Prostate gland (tissue), 2 donors: Measurements from ENCODE around the gene ZKSCAN2.

ENCODE experiments used
- CTCF ChIP-seq, 4 experiments: fragments of 200-600 bp in 2 of 4; fragments of 450-650 bp in 2 of 4; sonication (generic) in 2 of 4; IDR thresholded peaks; 1 replicate in 3 of 4; 2 replicates in 1 of 4; pipeline ENCODE4 v1.5.1; 2016 to 2019; ENCODE audit warnings: antibody characterized with exemption in 4 of 4, mild to moderate bottlenecking in 2 of 4, moderate library complexity in 2 of 4
- POLR2A ChIP-seq: fragments of 450-650 bp; IDR thresholded peaks from one replicate; pipeline ENCODE4 v1.6.1; 2016; ENCODE audit warnings: antibody characterized with exemption, mild to moderate bottlenecking
- POLR2AphosphoS5 ChIP-seq: sonication (generic); formaldehyde crosslinking; IDR thresholded peaks from one replicate; pipeline ENCODE4 v1.6.1; 2017; ENCODE audit warnings: antibody characterized with exemption

DNA sequence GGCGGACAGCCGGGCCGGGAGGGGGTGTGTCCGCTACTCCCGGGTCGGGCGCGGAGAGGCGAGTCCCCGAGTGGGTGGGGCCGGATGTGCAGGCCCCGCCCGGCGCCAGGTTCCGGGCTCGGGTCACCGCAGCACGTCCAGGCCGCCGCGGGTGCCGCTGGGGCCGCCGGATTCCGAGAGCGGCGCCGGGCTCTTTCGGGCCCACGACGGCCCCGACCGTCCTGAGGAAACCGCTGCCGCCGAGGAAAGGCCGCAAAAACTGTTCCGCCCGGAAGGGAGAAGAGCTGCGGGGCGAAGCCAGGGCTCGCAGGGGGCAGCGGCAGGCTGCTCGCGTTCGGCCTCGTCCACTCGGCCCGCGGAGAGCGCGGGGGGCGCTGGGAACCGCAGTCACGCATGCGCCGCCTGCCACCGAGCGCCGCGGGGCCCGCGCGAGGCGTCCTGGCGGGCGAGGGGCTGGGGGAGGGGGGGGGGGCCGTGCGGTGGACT, at the start of gene ZKSCAN2:
- TF ChIP-seq CTCF (IDR thresholded peaks at IDR 0.05) (no peak), POLR2AphosphoS5 (peak; percentile 48), POLR2A (peak; percentile 64)
